HG02970 (cell line): ENCODE data around the gene NSFL1C.

Source experiments
- ATAC-seq: cut with Tn5 transposase; IDR thresholded peaks from one replicate; pipeline ENCODE4 v1.9.1; 2021; ENCODE audit warnings: mild to moderate bottlenecking, moderate library complexity, moderate number of reproducible peaks; ENCODE audit not compliant: unreplicated experiment, low FRiP score

Gene NSFL1C

DNA sequence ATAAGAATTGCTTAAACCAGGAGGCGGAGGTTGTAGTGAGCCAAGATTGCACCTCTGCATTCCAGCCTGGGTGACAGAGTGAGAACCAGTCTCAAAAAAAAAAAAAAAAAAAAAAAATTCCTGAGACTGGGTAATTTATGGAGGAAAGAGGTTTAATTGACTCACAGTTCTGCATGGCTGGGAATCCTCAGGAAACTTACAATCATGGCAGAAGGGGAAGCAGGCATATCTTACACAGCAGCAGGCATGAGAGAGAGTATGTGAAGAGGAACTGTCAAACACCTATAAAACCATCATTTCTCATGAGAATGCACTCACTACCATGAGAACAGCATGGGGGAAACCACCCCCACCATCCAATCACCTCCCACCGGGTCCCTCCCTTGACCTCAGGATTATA is 72.0 kb downstream of the NSFL1C start:
- no peak for ATAC-seq

DNA sequence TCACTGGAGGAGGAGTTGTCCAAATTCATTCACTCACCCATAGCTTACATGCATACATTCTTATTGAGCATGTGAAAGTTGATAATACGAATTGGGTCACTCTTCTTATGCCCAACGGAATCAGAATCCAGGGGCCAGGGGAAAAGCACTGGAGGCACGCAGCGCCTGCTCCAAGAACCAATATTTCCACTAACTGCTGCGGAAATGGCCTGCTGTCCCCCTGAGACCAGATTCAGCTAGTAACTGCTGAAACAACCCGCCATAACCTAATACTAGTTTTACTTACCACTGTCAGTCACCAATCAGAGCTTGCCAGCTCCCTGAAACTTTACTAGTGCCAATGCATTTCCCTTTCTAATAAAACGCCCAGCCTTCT is 73.2 kb downstream of the NSFL1C start:
- no peak for ATAC-seq

DNA sequence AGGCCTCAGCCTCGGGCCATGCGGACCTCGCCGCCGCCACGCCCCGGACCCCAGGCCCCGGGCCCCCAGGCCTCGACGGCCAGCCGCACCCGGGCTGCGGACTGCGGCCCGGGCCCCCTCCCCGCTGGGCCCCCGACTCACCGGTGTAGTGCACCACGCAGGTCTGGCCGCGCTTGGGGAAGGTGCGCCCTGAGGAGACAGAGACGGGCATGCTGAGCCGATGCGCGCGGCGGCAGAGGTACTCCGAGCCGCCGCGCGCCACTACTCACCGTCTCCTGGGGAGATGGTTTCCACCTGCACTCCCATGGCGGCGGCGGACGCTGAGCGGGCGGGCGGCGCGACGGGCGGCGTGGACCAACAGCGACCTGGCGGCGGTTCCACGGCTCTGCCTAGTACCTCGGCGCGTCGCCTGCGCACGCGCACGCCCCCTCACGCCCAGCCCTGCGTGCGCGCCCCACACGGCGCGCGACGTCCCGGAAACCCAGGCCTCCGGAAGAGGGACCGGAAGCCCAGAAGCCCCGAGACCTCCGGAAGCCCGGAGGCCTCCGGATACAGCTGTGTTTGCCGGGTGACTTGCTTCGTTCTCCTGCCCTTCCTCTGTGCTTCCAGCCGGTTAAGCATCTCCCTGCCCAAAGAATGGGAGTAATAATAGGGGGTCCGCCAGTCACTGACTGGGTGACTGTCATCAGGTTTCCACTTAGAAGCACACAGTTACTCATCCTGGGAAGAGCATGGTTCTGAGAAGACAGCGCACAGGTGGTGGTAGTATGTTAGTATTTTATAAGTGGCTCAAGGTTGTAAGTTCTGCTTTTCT is 73.7 kb downstream of the NSFL1C start, which contains the start of gene FKBP1A:
TSS of gene FKBP1A (minus strand) at position 362 of the 814 bp plus-strand sequence. CDS start at position 306, 56 bp downstream.
- ATAC-seq = peak; percentile 92

GRCh38 chr20:1392443-1392692 is 74.3 kb downstream of the NSFL1C start:
- peak; percentile 19 for ATAC-seq
